Caco-2 (cell line): ENCODE measurements around the gene ZIC1. TPM values are rescaled to one million over a fixed set of nuclear protein-coding genes. Genes with fewer than 3 reads are reported as not detected.

Experiments
- BruUV-seq: library from RNA; stranded (reverse); fragments of 400-500 nt; replicated peaks from 2 replicates; lab custom pipeline; 2021; lab: Mats Ljungman, UMichigan
- CTCF ChIA-PET: fragments of 300-600 bp; sonication (Branson Sonifier 250); formaldehyde crosslinking; loops from one replicate; lab custom pipeline; 2022; ENCODE audit warnings: antibody characterized with exemption; lab: Charles Lee
- POLR2A ChIA-PET: fragments of 300-600 bp; sonication (Branson Sonifier 250); formaldehyde crosslinking; loops from one replicate; lab custom pipeline; 2022; ENCODE audit warnings: antibody characterized with exemption; lab: Charles Lee
- DNase-seq, 2 experiments: peaks; one replicate each; pipeline versions ENCODE4 v3.0.0 to v3.0.0-alpha.2; 2020 to 2022
- H3K27me3 ChIP-seq: replicated peaks from 2 replicates; pipeline ENCODE4 v1.6.0; 2011; ENCODE audit warnings: low read length; ENCODE audit not compliant: control insufficient read depth, insufficient read depth
- H3K36me3 ChIP-seq: 2 replicates; pipeline ENCODE4 v1.5.1; 2011; ENCODE audit warnings: low read length; ENCODE audit not compliant: control insufficient read depth, insufficient read depth
- H3K4me1 ChIP-seq: fragments of 250-450 bp; sonication (Bioruptor Pico); 2 replicates; pipeline ENCODE4 v1.5.1; 2020; ENCODE audit warnings: mild to moderate bottlenecking
- H3K4me3 ChIP-seq: 2 replicates; pipeline ENCODE4 v1.5.1; 2011; ENCODE audit warnings: low read depth, mild to moderate bottlenecking, control low read depth, low read length
- H3K9me3 ChIP-seq: fragments of 250-450 bp; sonication (Bioruptor Pico); 2 replicates; pipeline ENCODE4 v1.5.1; 2020; ENCODE audit warnings: mild to moderate bottlenecking, moderate library complexity
- H3K27ac Mint-ChIP-seq: one replicate; pipeline ENCODE4 v1.8.0; 2022; ENCODE audit warnings: mixed read lengths; ENCODE audit not compliant: unreplicated experiment
- H3K27me3 Mint-ChIP-seq: one replicate; pipeline ENCODE4 v1.8.0; 2022; ENCODE audit warnings: mixed read lengths; ENCODE audit not compliant: insufficient read depth, unreplicated experiment
- H3K36me3 Mint-ChIP-seq: one replicate; pipeline ENCODE4 v1.8.0; 2022; ENCODE audit warnings: mild to moderate bottlenecking, mixed read lengths; ENCODE audit not compliant: insufficient read depth, unreplicated experiment
- H3K4me1 Mint-ChIP-seq: one replicate; pipeline ENCODE4 v1.8.0; 2022; ENCODE audit warnings: low read depth, mixed read lengths; ENCODE audit not compliant: unreplicated experiment
- H3K4me3 Mint-ChIP-seq: one replicate; pipeline ENCODE4 v1.8.0; 2022; ENCODE audit warnings: mild to moderate bottlenecking, moderate library complexity, mixed read lengths; ENCODE audit not compliant: unreplicated experiment
- H3K9me3 Mint-ChIP-seq: one replicate; pipeline ENCODE4 v1.8.0; 2022; ENCODE audit warnings: mixed read lengths; ENCODE audit not compliant: unreplicated experiment
- CTCF ChIP-seq, 2 experiments: fragments of 200-600 bp in 1 of 2; IDR thresholded peaks; 1 replicate in 1 of 2; 2 replicates in 1 of 2; pipeline versions ENCODE4 v1.5.1 to v1.8.0; 2011 to 2022; ENCODE audit warnings: antibody characterized with exemption in 1 of 2, control low read depth in 1 of 2, inconsistent platforms in 1 of 2, low read depth in 1 of 2, low read length in 1 of 2, mild to moderate bottlenecking in 1 of 2, moderate library complexity in 1 of 2; ENCODE audit not compliant: insufficient read depth in 1 of 2, severe bottlenecking in 1 of 2, unreplicated experiment in 1 of 2
- intact Hi-C: fragments of 100-400 bp; cut with micrococcal nuclease; formaldehyde crosslinking; loops from one replicate; pipeline ENCODE4 v1.10.0; 2022; ENCODE audit not compliant: unreplicated experiment
- total RNA-seq: library from RNA; stranded (reverse); gene quantifications from 2 replicates; pipeline ENCODE4 v1.2.3, GENCODE V29; 2022

ZIC1 gene
- total RNA-seq, 1 experiment from 2014 or later: not detected

- DNase-seq: no peak
- no peaks in the 10 kb centered on the region for H3K4me1 ChIP-seq
- Mint-ChIP-seq H3K9me3 (no peaks in the 10 kb centered on the region), H3K27me3 (no peaks in the 10 kb centered on the region), H3K27ac (no peak overlapping the region), H3K4me1 (no peaks in the 10 kb centered on the region), H3K36me3 (no peaks in the 10 kb centered on the region), H3K4me3 (no peak overlapping the region)
- intact Hi-C loops: no loop called here
- H3K27me3 ChIP-seq: no peaks in the 10 kb centered on the region
- CTCF ChIA-PET: no interaction called here
- no peak for TF ChIP-seq CTCF (IDR thresholded peaks at IDR 0.05; ENCODE audit: insufficient read depth in 1 of 2, low read depth in 1 of 2, low read length in 1 of 2, severe bottlenecking in 1 of 2, unreplicated experiment in 1 of 2)
- H3K36me3 ChIP-seq: no peaks in the 10 kb centered on the region
- BruUV-seq: no TSS peak
- POLR2A ChIA-PET: no interaction called here
- H3K4me3 ChIP-seq: no peak overlapping the region
- H3K9me3 ChIP-seq: no peaks in the 10 kb centered on the region
These were observed 27.6 kb upstream of the ZIC1 start for GRCh38 chr3:147381596-147381995.

GRCh38 chr3:147383617-147384016 is 25.5 kb upstream of the ZIC1 start:
- no peaks in the 10 kb centered on the region for H3K9me3 Mint-ChIP-seq
- Histone ChIP-seq H3K4me1 (no peaks in the 10 kb centered on the region), H3K9me3 (no peaks in the 10 kb centered on the region), H3K4me3 (no peak overlapping the region), H3K36me3 (no peaks in the 10 kb centered on the region), H3K27me3 (no peaks in the 10 kb centered on the region)
- ChIA-PET POLR2A (no interaction called here), CTCF (no interaction called here)
- no peaks in the 10 kb centered on the region for H3K4me1 Mint-ChIP-seq
- intact Hi-C loops: no loop called here
- no peaks in the 10 kb centered on the region for H3K27me3 Mint-ChIP-seq
- no peak overlapping the region for H3K4me3 Mint-ChIP-seq
- DNase-seq: no peak
- no peak for TF ChIP-seq CTCF (IDR thresholded peaks at IDR 0.05; ENCODE audit: insufficient read depth in 1 of 2, low read depth in 1 of 2, low read length in 1 of 2, severe bottlenecking in 1 of 2, unreplicated experiment in 1 of 2)
- H3K36me3 Mint-ChIP-seq: no peaks in the 10 kb centered on the region
- no peak overlapping the region for H3K27ac Mint-ChIP-seq
- no TSS peak for BruUV-seq

- H3K9me3 Mint-ChIP-seq: no peaks in the 10 kb centered on the region
- ChIA-PET POLR2A (no interaction called here), CTCF (no interaction called here)
- Histone ChIP-seq H3K27me3 (no peaks in the 10 kb centered on the region), H3K9me3 (no peaks in the 10 kb centered on the region), H3K36me3 (no peaks in the 10 kb centered on the region), H3K4me1 (no peaks in the 10 kb centered on the region), H3K4me3 (no peak overlapping the region)
- BruUV-seq: no TSS peak
- no peak for TF ChIP-seq CTCF (IDR thresholded peaks at IDR 0.05; ENCODE audit: insufficient read depth in 1 of 2, low read depth in 1 of 2, low read length in 1 of 2, severe bottlenecking in 1 of 2, unreplicated experiment in 1 of 2)
- H3K4me1 Mint-ChIP-seq: no peaks in the 10 kb centered on the region
- H3K27me3 Mint-ChIP-seq: no peaks in the 10 kb centered on the region
- H3K27ac Mint-ChIP-seq: no peak overlapping the region
- H3K4me3 Mint-ChIP-seq: no peak overlapping the region
- H3K36me3 Mint-ChIP-seq: no peaks in the 10 kb centered on the region
- no peak for DNase-seq
- intact Hi-C loops: no loop called here
These were observed 24.7 kb upstream of the ZIC1 start for GRCh38 chr3:147384210-147385058.
